Peyer's patch (tissue), 4 donors: ENCODE measurements around the gene ZCCHC8.
"Not testable (repeated sequence)": the region's sequence is repeated elsewhere in the genome, so short reads cannot be mapped to it uniquely, and the experiment has no call there.

ENCODE experiments used
- POLR2A ChIP-seq, 2 donors: fragments of 450-650 bp; IDR thresholded peaks; one replicate each; pipeline ENCODE4 v1.5.1; 2017; ENCODE audit warnings: antibody characterized with exemption in 2 of 2, mild to moderate bottlenecking in 2 of 2, moderate library complexity in 2 of 2
- TF ChIP-seq, protein P1 (sequence below), 6 experiments: fragments of 450-650 bp in 4 of 6; fragments of 200-600 bp in 2 of 6; sonication (generic) in 1 of 6; IDR thresholded peaks; one replicate each; pipeline ENCODE4 v1.5.1; 2017 to 2019; ENCODE audit warnings: antibody characterized with exemption in 6 of 6, mild to moderate bottlenecking in 3 of 6, moderate library complexity in 1 of 6

DNA sequence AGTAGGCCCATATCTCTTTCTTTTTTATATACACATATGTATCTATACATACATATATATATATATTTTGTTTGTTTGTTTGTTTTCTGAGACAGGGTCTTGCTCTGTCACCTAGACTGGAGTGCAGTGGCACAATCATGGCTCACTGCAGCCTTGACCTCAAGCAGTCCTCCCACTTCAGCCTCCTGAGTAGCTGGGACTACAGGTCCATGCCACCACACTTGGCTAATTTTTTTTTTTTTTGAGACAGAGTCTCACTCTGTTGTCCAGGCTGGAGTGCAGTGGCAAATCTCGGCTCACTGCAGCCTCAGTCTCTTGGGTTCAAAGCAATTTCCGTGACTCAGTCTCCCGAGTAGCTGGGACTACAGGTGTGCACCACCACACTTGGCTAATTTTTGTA lies 12.9 kb downstream of the ZCCHC8 start:
- TF ChIP-seq, protein P1, sequence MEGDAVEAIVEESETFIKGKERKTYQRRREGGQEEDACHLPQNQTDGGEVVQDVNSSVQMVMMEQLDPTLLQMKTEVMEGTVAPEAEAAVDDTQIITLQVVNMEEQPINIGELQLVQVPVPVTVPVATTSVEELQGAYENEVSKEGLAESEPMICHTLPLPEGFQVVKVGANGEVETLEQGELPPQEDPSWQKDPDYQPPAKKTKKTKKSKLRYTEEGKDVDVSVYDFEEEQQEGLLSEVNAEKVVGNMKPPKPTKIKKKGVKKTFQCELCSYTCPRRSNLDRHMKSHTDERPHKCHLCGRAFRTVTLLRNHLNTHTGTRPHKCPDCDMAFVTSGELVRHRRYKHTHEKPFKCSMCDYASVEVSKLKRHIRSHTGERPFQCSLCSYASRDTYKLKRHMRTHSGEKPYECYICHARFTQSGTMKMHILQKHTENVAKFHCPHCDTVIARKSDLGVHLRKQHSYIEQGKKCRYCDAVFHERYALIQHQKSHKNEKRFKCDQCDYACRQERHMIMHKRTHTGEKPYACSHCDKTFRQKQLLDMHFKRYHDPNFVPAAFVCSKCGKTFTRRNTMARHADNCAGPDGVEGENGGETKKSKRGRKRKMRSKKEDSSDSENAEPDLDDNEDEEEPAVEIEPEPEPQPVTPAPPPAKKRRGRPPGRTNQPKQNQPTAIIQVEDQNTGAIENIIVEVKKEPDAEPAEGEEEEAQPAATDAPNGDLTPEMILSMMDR (IDR thresholded peaks at IDR 0.05) = not testable (repeated sequence)
- TF ChIP-seq POLR2A (IDR thresholded peaks at IDR 0.05) = not testable (repeated sequence)
